Ammon's horn (tissue), 1 donor: ENCODE data around the gene CNGA4.
A peak's percentile ranks its signal among the peaks of the same experiment; 100 is the strongest.

Experiments used
- DNase-seq: peaks from one replicate; pipeline ENCODE4 v3.0.0-alpha.2; 2016; ENCODE audit warnings: low spot score

The CNGA4 gene

GRCh38 chr11:6238902-6239301 is at the start of gene CNGA4:
Gene CNGA4, plus strand, starts transcription at chr11:6239089. Its CDS starts 118 bp downstream, at chr11:6239207.
- no peak for DNase-seq

GRCh38 chr11:6191742-6192141 is 47.1 kb upstream of the CNGA4 start:
- DNase-seq: no peak

- DNase-seq: no peak
These were observed 44.8 kb upstream of the CNGA4 start for GRCh38 chr11:6194065-6194581.

- DNase-seq: no peak
These were observed 42.5 kb upstream of the CNGA4 start for GRCh38 chr11:6196396-6196795.

- DNase-seq: no peak
These were observed 41.3 kb upstream of the CNGA4 start for GRCh38 chr11:6197466-6198200.

- no peak for DNase-seq
These were observed 39.6 kb upstream of the CNGA4 start, which contains the start of gene OR52W1 for GRCh38 chr11:6199174-6199810. Gene OR52W1, plus strand, starts transcription at chr11:6199224. Its CDS starts 0 bp downstream, at chr11:6199224.

GRCh38 chr11:6200975-6201374 is 37.9 kb upstream of the CNGA4 start:
- peak; percentile 31 for DNase-seq

- DNase-seq: no peak
These were observed 37.4 kb upstream of the CNGA4 start for GRCh38 chr11:6201481-6201880.

GRCh38 chr11:6202041-6202440 is 36.8 kb upstream of the CNGA4 start:
- DNase-seq: no peak

GRCh38 chr11:6203327-6203726 is 35.6 kb upstream of the CNGA4 start:
- no peak for DNase-seq

GRCh38 chr11:6204706-6205105 is 34.2 kb upstream of the CNGA4 start:
- DNase-seq: no peak

GRCh38 chr11:6205366-6205765 is 33.5 kb upstream of the CNGA4 start, which contains the start of gene C11orf42:
Gene C11orf42, plus strand, starts transcription at chr11:6205557. Its CDS starts 59 bp downstream, at chr11:6205616.
- DNase-seq: no peak

GRCh38 chr11:6206456-6207180 is 32.3 kb upstream of the CNGA4 start:
- no peak for DNase-seq

GRCh38 chr11:6209801-6210200 is 29.1 kb upstream of the CNGA4 start:
- DNase-seq: no peak

- no peak for DNase-seq
These were observed 28.5 kb upstream of the CNGA4 start for GRCh38 chr11:6210274-6210955.

GRCh38 chr11:6214530-6214929 is 24.4 kb upstream of the CNGA4 start:
- DNase-seq: no peak

GRCh38 chr11:6216501-6216900 is 22.4 kb upstream of the CNGA4 start:
- DNase-seq: no peak

GRCh38 chr11:6217722-6218121 is 21.2 kb upstream of the CNGA4 start:
- no peak for DNase-seq

- peak; percentile 26 for DNase-seq
These were observed 19.5 kb upstream of the CNGA4 start for GRCh38 chr11:6219359-6219758.

GRCh38 chr11:6223854-6224253 is 15.0 kb upstream of the CNGA4 start:
- no peak for DNase-seq

- no peak for DNase-seq
These were observed 14.5 kb upstream of the CNGA4 start for GRCh38 chr11:6224421-6224820.

- no peak for DNase-seq
These were observed 13.9 kb upstream of the CNGA4 start for GRCh38 chr11:6225024-6225423.
